Measurements from ENCODE around the gene SLF2. TPM values are rescaled to one million over a fixed set of nuclear protein-coding genes. Genes with fewer than 3 reads are reported as not detected.
"Not testable (repeated sequence)": the region's sequence is repeated elsewhere in the genome, so short reads cannot be mapped to it uniquely, and the experiment has no call there.

The SLF2 gene
- total RNA-seq, 1 donor from 2014 or later, result 17.1 TPM

DNA sequence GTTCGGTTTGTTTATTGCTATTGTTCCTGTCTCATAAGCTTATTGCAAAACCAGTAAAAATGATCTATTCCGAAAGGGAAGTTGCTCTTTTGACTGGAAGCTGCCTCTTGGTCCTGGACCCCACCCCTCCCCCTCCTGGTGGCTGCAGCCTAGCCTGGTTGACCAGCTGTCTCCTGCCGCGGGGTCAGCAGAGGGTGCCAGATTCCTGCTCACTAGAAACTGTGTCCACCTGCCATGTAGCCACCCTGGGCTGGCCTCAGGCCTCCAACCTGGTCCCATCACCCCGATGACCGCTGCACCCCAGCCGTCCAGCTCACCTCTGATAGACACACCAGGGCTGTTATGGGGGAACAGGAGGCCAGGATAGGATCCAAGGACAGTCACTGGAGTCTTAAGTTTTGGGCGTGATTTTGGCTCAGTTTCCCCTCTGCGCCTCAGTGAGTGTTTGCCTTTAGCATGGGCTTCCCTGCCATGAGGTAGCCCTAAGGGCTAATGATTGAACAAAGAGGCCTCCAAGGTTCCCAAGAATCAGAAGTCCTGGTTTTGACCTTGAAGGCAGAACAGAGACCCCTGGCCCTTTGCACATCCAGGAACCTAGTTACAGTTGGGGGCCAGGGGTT lies 32.9 kb upstream of the SLF2 start:
- no peak for DNase-seq (ENCODE audit: low read depth in 2 of 2)

DNA sequence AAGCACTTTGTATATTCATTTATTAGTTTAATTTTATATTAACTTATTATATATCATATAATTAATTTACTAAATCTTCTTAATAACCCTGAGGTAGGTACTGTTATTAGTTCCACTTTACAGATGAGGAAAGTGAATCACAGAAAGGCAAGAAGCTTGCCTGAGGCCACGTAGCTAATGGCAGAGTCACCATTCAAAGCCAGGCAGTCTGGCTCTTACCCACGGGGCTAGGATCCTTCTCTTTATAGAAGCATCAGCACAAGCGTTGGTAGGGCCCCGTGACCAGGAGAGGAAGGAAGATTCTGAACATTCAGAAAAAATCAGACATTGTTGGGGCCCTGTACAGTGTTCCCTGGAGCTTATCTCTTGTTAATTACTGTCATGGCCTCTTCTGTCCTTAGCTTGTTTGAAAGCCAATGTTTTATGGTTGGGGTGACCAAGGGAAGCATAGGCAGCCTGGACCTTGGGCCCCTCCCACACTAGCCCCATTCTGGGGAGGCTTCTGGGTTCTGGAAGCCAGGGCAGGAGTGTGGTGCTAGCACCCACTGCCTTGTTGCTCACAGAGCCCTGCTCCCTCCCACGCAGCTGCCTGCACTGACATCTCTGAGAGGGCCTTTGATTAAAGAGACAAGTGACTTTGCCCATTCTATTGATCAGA lies 31.1 kb upstream of the SLF2 start:
- peak in 1 of 2 donors; percentile 34 for DNase-seq (ENCODE audit: low read depth in 2 of 2)

- DNase-seq (ENCODE audit: low read depth in 2 of 2), result peak in 1 of 2 donors; percentile 9
Observed at GRCh38 chr10:100882252-100882651, 30.5 kb upstream of the SLF2 start.

- DNase-seq (ENCODE audit: low read depth in 2 of 2), result peak; percentile 79 to 91
Observed at GRCh38 chr10:100882671-100883311, 30.0 kb upstream of the SLF2 start.

DNA sequence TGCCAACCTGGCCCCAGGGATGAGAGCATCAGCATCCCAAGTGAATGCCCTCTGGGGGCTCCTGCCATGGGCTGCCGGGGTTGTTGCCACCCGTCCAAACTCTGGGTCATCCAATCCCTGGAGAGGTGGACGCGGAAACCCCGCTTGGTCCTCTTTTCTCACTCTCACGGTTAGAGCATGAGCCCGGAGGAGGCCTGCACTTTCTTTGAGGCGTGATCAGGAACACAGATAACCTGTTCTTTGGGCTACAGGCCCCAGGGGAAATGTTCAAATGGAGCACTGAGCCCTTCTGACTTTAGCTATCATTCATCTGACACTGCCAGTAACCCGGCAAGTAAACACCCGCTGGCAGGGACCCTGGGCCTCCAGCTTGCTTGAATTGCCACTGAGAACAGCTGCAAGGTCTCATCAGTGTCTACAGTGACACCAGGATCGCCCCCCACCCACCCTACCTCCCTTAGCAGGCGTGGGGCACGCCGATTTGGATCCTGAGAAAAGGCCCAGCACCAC lies 29.4 kb upstream of the SLF2 start:
- no peak for DNase-seq (ENCODE audit: low read depth in 2 of 2)

DNA sequence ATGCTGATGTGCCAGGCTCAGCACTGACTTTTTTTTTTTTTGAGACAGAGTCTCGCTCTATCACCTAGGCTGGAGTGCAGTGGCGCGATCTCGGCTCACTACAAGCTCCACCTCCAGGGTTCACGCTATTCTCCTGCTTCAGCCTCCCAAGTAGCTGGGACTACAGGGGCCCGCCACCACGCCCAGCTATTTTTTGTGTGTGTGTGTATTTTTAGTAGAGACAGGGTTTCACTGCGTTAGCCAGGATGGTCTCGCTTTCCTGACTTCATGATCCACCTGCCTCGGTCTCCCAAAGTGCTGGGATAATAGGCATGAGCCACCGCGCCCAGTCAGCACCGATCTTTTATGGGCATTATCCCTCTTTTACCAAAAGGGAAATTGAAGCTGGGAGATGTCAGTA lies 27.2 kb upstream of the SLF2 start:
- not testable (repeated sequence) for DNase-seq (ENCODE audit: low read depth in 2 of 2)

GRCh38 chr10:100886091-100886490 lies 26.7 kb upstream of the SLF2 start:
- no peak for DNase-seq (ENCODE audit: low read depth in 2 of 2)

DNA sequence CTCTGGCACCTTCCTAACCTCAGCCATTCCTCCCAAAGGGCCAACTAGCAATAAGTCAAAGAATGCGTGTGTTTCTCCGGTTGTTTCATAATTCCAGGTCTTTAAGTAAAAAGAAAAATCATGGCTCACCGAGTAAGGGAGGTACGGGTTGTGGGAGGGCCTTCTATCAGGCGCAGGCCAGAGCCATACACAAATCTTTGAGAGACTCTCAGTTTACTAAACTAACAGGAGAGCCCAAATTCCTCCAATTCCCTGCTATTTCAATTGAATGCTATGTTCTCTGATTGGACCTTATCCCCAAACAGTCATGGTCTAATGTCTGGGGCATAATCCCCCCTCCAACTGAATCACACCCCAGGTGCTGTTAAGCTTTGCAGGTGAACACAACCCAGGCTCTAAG lies 26.2 kb upstream of the SLF2 start:
- DNase-seq (ENCODE audit: low read depth in 2 of 2), result no peak

DNA sequence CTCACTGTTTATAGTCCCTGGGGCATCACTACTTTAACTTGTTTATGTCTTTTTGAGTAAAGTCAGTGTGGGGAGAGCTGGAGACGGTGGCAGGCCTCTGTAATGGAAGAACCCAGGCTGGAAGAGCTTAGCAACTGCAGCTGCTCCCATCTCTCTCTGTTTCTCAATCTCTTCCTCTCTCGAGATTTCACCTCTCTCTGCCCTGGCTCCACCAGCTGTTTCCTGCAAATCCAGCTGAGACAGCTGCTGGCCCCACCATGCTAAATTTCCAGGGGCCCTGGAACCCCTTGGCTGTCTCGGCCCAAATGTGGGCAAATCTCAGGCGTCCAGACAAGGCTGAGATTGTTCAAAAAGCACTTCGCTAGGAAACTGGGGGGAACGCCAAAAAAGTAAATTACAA lies 25.8 kb upstream of the SLF2 start:
- DNase-seq (ENCODE audit: low read depth in 2 of 2), result peak in 1 of 2 donors; percentile 32

GRCh38 chr10:100887761-100888296 lies 24.9 kb upstream of the SLF2 start:
- DNase-seq (ENCODE audit: low read depth in 2 of 2), result peak in 1 of 2 donors; percentile 59

DNA sequence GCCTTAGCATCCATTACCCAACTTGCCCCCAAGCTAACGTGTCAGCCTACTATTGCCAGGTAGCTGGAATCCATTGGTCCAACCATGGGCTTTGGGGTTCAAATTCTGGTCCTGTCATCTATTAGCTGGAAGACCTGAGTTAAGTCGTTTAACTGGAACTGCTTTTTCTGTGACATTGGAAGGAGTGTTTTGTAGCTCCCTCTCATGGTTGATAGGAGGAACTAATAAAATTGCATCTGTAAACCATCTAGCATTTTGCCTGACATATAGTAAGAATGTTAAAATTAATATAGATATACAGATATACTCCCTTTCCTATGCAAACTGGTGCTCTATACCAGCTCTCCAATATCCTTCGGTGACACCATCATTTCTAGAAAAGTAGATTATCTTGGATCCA lies 23.8 kb upstream of the SLF2 start:
- DNase-seq (ENCODE audit: low read depth in 2 of 2), result peak in 1 of 2 donors; percentile 45

DNA sequence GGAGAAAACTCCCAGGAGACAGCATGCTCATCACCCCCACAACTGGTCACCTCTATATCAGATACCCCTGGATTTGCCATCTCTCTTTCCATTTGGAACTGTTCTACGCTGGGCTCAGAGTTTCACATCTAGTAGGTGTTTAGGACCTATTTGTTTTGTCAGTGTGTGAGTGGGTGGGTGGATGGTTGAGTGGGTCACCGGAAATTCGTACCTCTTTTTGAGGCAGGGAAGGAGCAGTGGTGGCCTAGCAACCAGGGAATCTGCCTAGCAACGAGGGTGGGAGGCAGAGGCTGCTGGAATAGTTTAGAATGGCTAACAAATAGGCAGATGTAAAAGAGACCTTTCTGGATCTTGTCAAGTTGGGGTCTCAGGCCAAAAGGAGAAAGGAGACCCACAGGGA lies 23.2 kb upstream of the SLF2 start:
- DNase-seq (ENCODE audit: low read depth in 2 of 2), result no peak

- peak in 1 of 2 donors; percentile 33 for DNase-seq (ENCODE audit: low read depth in 2 of 2)
Observed at GRCh38 chr10:100890141-100890672, 22.6 kb upstream of the SLF2 start.

GRCh38 chr10:100890673-100891317 lies 22.0 kb upstream of the SLF2 start:
- peak; percentile 83 to 93 for DNase-seq (ENCODE audit: low read depth in 2 of 2)

DNA sequence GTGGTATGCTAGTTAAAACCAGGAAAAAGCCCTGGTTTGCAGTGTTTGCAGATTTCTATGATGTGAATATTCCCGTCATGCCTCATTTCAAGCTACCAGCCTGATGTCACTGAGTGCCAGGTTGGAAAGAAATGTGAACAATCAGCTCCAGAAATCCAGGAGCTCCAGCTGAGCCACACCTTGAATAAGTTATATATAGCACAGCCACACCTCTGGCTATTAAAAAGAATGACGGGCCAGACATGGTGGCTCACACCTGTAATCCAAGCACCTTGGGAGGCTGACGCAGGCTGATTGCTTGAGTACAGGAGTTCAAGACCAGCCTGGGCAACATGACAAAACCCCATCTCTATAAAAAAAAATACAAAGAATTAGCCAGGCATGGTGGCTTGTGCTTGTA lies 18.7 kb upstream of the SLF2 start:
- no peak for DNase-seq (ENCODE audit: low read depth in 2 of 2)

DNA sequence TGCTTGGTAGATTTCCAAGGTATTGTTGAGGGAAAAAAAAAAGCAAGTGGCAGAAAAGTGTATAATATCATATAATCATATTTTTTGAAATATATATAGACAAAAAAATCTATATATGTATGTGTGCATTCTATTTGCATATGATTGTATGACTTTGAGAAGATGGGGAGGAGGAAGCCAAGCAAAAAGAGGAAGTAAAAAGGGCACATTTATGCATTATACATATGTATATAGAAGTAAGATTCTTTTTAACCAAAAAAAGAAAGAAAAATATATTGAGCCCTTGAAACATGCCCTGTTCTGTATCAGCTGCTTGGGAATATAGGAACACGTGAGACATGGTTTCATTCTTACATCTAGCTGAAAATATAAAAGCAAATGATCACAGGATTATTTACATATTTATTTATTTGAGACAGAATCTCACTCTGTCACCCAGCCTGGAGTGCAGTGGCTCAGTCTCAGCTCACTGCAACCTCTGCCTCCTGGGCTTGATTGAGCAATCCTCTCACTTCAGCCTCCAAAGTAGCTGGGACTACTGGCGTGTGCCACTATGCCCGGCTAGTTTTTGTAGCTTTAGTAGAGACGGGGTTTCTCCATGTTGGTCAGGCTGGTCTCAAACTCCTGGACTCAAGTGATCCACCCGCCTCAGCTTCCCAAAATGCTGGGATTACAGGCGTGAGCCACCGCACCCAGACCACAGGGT lies 18.0 kb upstream of the SLF2 start:
- DNase-seq (ENCODE audit: low read depth in 2 of 2), result no peak

DNA sequence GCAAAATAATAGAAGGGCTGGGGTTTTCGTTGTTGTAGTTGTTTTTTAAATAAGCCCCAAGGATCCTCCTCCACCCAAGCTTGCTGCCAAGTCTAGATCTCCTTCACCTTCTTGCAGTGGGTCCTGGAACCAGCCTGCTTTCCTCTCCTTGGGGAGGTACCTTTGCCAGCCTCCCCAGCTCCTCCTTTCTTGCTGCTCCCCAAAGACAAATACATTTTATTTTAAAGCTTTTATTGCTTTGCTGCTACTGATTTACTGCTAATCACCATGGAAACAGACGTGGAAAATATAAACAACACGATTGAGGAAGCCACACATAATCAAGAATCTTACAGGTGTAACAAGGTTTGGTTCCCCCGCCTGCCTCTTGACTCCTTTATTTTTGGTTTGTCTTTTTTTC lies 17.4 kb upstream of the SLF2 start:
- DNase-seq (ENCODE audit: low read depth in 2 of 2), result no peak

DNA sequence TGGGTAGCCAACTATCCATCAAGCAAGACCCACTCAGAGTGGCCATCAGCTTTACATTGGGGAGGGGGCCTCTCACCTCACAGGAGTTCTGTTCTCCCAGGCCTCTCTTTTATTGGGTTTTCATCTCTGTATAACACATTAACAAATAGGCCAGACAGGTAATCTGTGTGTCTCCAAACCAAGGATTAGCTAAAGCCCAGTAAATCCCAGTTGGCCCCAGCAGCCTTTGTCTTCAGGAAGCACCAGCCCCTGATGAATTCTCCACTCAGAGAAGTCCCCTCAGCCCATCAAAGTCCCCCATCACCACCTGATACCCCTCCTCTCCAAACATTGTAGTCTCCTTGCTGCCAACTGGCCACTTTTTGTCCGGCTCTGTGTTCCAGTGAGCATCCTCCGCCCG lies 16.9 kb upstream of the SLF2 start:
- no peak for DNase-seq (ENCODE audit: low read depth in 2 of 2)

GRCh38 chr10:100896876-100897461 lies 15.8 kb upstream of the SLF2 start:
- DNase-seq (ENCODE audit: low read depth in 2 of 2), result peak in 1 of 2 donors; percentile 56

GRCh38 chr10:100897976-100898375 lies 14.8 kb upstream of the SLF2 start:
- no peak for DNase-seq (ENCODE audit: low read depth in 2 of 2)

DNA sequence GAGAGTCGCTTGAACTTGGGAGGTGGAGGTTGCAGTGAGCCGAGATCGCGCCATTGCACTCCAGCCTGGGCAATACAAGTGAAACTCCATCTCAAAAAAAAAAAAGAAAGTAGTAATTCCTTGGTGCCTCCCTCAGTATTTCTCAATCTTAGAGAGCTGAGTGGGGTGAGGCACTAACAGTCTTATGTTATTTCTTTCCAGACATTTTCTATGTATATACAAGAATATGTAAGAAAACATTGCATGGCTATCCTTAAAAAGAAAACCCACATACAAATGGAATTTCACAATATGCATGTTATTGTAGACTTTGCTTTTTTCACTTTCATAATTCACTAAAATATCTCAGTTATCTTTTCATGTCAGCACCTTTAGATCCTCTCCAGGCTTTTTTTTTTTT lies 13.6 kb upstream of the SLF2 start:
- DNase-seq (ENCODE audit: low read depth in 2 of 2), result no peak

Measured in dermis microvascular lymphatic vessel endothelial cell (primary cell).